Endothelial cell of umbilical vein (primary cell): ENCODE data around the gene TICRR. TPM values are rescaled to one million over a fixed set of nuclear protein-coding genes. Genes with fewer than 3 reads are reported as not detected.

ENCODE experiments used
- BruUV-seq: library from RNA; stranded (reverse); fragments of 400-500 nt; replicated peaks from 2 replicates; lab custom pipeline; 2021; lab: Mats Ljungman, UMichigan
- CTCF ChIA-PET: fragments of 300-600, 350-600 bp; sonication (Branson Sonifier 250); formaldehyde crosslinking; loops from one replicate; lab custom pipeline; 2021; ENCODE audit warnings: antibody characterized with exemption, inconsistent platforms; lab: Charles Lee
- POLR2A ChIA-PET: fragments of 300-600, 350-600 bp; sonication (Branson Sonifier 250); formaldehyde crosslinking; loops from one replicate; lab custom pipeline; 2021; ENCODE audit warnings: antibody characterized with exemption, inconsistent platforms; lab: Charles Lee
- DNase-seq: peaks from one replicate; pipeline ENCODE4 v3.0.0-alpha.2; 2011; ENCODE audit warnings: low read depth, low spot score
- FAIRE-seq: peaks from 2 replicates; lab custom pipeline; 2011; peaks lifted over from hg19 to GRCh38; lab: Jason Lieb, UNC
- H2AFZ ChIP-seq: 2 replicates; pipeline ENCODE4 v1.6.0; 2012; ENCODE audit warnings: low read depth, low read length, control low read depth, inconsistent platforms
- H3K27ac ChIP-seq: 2 replicates; pipeline ENCODE4 v1.5.1; 2011; ENCODE audit warnings: low read depth, mild to moderate bottlenecking, control low read depth, low read length, moderate library complexity; ENCODE audit not compliant: insufficient read depth
- H3K27me3 ChIP-seq, 2 experiments: 2 replicates each; pipeline versions ENCODE4 v1.6.0 to v1.6.1; 2011; ENCODE audit warnings: low read length in 2 of 2, mixed read lengths in 1 of 2; ENCODE audit not compliant: control insufficient read depth in 2 of 2, insufficient read depth in 2 of 2
- H3K36me3 ChIP-seq, 2 experiments: 2 replicates in 1 of 2; 3 replicates in 1 of 2; pipeline ENCODE4 v1.5.1; 2011; ENCODE audit warnings: low read length in 2 of 2, mild to moderate bottlenecking in 1 of 2, moderate library complexity in 1 of 2; ENCODE audit not compliant: control insufficient read depth in 2 of 2, insufficient read depth in 2 of 2; ENCODE audit errors: extremely low read depth in 1 of 2
- H3K4me1 ChIP-seq: 3 replicates; pipeline ENCODE4 v1.5.1; 2011; ENCODE audit warnings: mild to moderate bottlenecking, low read length; ENCODE audit not compliant: control insufficient read depth, insufficient read depth; ENCODE audit errors: extremely low read depth
- H3K4me2 ChIP-seq: 2 replicates; pipeline ENCODE4 v1.6.1; 2011; ENCODE audit warnings: low read length, control low read depth, mixed read lengths; ENCODE audit not compliant: insufficient read depth
- H3K4me3 ChIP-seq, 3 experiments: fragments of 200-600 bp in 1 of 3; sonication (generic), shearing (Covaris generic) in 1 of 3; replicated peaks in 1 of 3; 2 replicates each; pipeline ENCODE4 v1.5.1; 2011 to 2016; ENCODE audit warnings: control low read depth in 3 of 3, low read length in 3 of 3, mild to moderate bottlenecking in 2 of 3, inconsistent platforms in 1 of 3, low read depth in 1 of 3, moderate library complexity in 1 of 3; ENCODE audit not compliant: insufficient read depth in 1 of 3
- H3K79me2 ChIP-seq: 2 replicates; pipeline ENCODE4 v1.6.0; 2012; ENCODE audit warnings: low read length, inconsistent platforms; ENCODE audit not compliant: control insufficient read depth, insufficient read depth
- H3K9ac ChIP-seq: replicated peaks from 2 replicates; pipeline ENCODE3; 2011; ENCODE audit warnings: low read length, control low read depth; ENCODE audit not compliant: insufficient read depth; ENCODE audit errors: extremely low read depth
- H3K9me1 ChIP-seq: replicated peaks from 3 replicates; pipeline ENCODE4 v1.6.0; 2011; ENCODE audit warnings: mild to moderate bottlenecking, low read length; ENCODE audit not compliant: control insufficient read depth, insufficient read depth; ENCODE audit errors: extremely low read depth
- H3K9me3 ChIP-seq: replicated peaks from 2 replicates; pipeline ENCODE4 v1.5.1; 2012; ENCODE audit warnings: low read length, inconsistent platforms; ENCODE audit not compliant: control insufficient read depth, insufficient read depth
- H4K20me1 ChIP-seq: replicated peaks from 2 replicates; pipeline ENCODE3; 2011; ENCODE audit warnings: mild to moderate bottlenecking, low read length; ENCODE audit not compliant: control insufficient read depth, insufficient read depth; ENCODE audit errors: extremely low read depth
- EZH2 ChIP-seq: IDR thresholded peaks from 2 replicates; pipeline ENCODE4 v1.6.1; 2012; ENCODE audit warnings: borderline replicate concordance, low read depth, mild to moderate bottlenecking, moderate library complexity, low read length, inconsistent platforms; ENCODE audit not compliant: severe bottlenecking
- FOS ChIP-seq: IDR thresholded peaks from 2 replicates; pipeline ENCODE4 v1.6.1; 2011; ENCODE audit warnings: mild to moderate bottlenecking, low read length, moderate library complexity, borderline replicate concordance; ENCODE audit not compliant: insufficient read depth
- GATA2 ChIP-seq: IDR thresholded peaks from 2 replicates; pipeline ENCODE4 v1.7.0; 2011; ENCODE audit warnings: low read depth, mild to moderate bottlenecking, moderate library complexity, mixed read lengths, low read length; ENCODE audit not compliant: insufficient read length, insufficient read depth
- JUN ChIP-seq: IDR thresholded peaks from 2 replicates; pipeline ENCODE4 v1.6.1; 2011; ENCODE audit warnings: borderline replicate concordance, low read depth; ENCODE audit not compliant: insufficient read length, insufficient read depth
- MYC ChIP-seq: IDR thresholded peaks from one replicate; pipeline ENCODE4 v1.6.1; 2011; ENCODE audit warnings: mild to moderate bottlenecking, low read depth, low read length
- POLR2A ChIP-seq: IDR thresholded peaks from 2 replicates; pipeline ENCODE4 v1.6.1; 2012; ENCODE audit warnings: low read depth, mild to moderate bottlenecking, control low read depth, low read length
- POLR2AphosphoS5 ChIP-seq: IDR thresholded peaks from 2 replicates; pipeline ENCODE4 v1.6.1; 2012; ENCODE audit warnings: low read depth, mild to moderate bottlenecking, control low read depth, low read length, moderate library complexity; ENCODE audit not compliant: insufficient read depth
- dilution Hi-C: fragments of 300-500 bp; cut with MboI; formaldehyde crosslinking; loops from one replicate; pipeline ENCODE4 v1.15.0; 2019; ENCODE audit warnings: low sequenced_read_pairs; ENCODE audit not compliant: extremely low pct_ligation_motif_present
- intact Hi-C: fragments of 100-400 bp; cut with micrococcal nuclease; formaldehyde crosslinking; loops from one replicate; pipeline ENCODE4 v1.10.0; 2022
- polyA plus RNA-seq, 4 experiments: library from polyadenylated mRNA; depleted of rRNA in 3 of 4; stranded (reverse) in 3 of 4; unstranded in 1 of 4; fragments of >200 nt; gene quantifications; 2 replicates each; pipeline versions ENCODE4 v1.2.1 to v1.2.3, GENCODE V29; 2011 to 2012; ENCODE audit warnings: missing spikeins in 1 of 4
- total RNA-seq: library from RNA; stranded (reverse); gene quantifications from 2 replicates; pipeline ENCODE4 v1.2.3, GENCODE V29; 2021
- TF ChIP-seq, protein P1 (sequence below): IDR thresholded peaks from 2 replicates; pipeline ENCODE4 v1.6.1; 2011; ENCODE audit not compliant: insufficient read depth, insufficient read length
- TF ChIP-seq, protein P2 (sequence below), 2 donors: IDR thresholded peaks; 1 replicate in 1 of 2; 2 replicates in 1 of 2; pipeline ENCODE4 v1.5.1; 2011; ENCODE audit warnings: low read length in 2 of 2, mild to moderate bottlenecking in 2 of 2, moderate library complexity in 2 of 2, control low read depth in 1 of 2, inconsistent platforms in 1 of 2, low read depth in 1 of 2; ENCODE audit not compliant: insufficient read depth in 1 of 2; ENCODE audit errors: extremely low read depth in 1 of 2

The TICRR gene
- total and polyA plus RNA-seq, 2 donors (not counting 3 experiments of a cell fraction or from before 2014, with no cell fraction given): 4.9 to 19.4 TPM

- BruUV-seq: no TSS peak
- H3K4me2 ChIP-seq: no peak overlapping the region
- no peaks in the 10 kb centered on the region for H3K4me1 ChIP-seq
- TF ChIP-seq GATA2 (no peak), MYC (no peak), POLR2A (no peak), POLR2AphosphoS5 (no peak), FOS (no peak), EZH2 (no peak), JUN (no peak)
- TF ChIP-seq, protein P1, sequence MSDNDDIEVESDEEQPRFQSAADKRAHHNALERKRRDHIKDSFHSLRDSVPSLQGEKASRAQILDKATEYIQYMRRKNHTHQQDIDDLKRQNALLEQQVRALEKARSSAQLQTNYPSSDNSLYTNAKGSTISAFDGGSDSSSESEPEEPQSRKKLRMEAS: no peak
- TF ChIP-seq, protein P2, sequence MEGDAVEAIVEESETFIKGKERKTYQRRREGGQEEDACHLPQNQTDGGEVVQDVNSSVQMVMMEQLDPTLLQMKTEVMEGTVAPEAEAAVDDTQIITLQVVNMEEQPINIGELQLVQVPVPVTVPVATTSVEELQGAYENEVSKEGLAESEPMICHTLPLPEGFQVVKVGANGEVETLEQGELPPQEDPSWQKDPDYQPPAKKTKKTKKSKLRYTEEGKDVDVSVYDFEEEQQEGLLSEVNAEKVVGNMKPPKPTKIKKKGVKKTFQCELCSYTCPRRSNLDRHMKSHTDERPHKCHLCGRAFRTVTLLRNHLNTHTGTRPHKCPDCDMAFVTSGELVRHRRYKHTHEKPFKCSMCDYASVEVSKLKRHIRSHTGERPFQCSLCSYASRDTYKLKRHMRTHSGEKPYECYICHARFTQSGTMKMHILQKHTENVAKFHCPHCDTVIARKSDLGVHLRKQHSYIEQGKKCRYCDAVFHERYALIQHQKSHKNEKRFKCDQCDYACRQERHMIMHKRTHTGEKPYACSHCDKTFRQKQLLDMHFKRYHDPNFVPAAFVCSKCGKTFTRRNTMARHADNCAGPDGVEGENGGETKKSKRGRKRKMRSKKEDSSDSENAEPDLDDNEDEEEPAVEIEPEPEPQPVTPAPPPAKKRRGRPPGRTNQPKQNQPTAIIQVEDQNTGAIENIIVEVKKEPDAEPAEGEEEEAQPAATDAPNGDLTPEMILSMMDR (IDR thresholded peaks at IDR 0.05; ENCODE audit: extremely low read depth in 1 of 2, insufficient read depth in 1 of 2, low read depth in 1 of 2, low read length in 2 of 2): no peak
- no peaks in the 10 kb centered on the region for H4K20me1 ChIP-seq
- peaks cover 0 to 11% of the 10 kb centered on the region in 2 experiments for H3K36me3 ChIP-seq
- no peak overlapping the region for H3K4me3 ChIP-seq
- no peaks in the 10 kb centered on the region for H3K27me3 ChIP-seq
- no peak overlapping the region for H3K9ac ChIP-seq
- no peak overlapping the region for H3K27ac ChIP-seq
- no peak for DNase-seq
- ChIA-PET CTCF (interaction anchor here (1.0 to 4.4 kb wide), 9 partner anchors 8 to 93 kb away, joined by 3 to 55 read pairs (median 5); partner anchors contain the start of gene KIF7), POLR2A (no interaction called here)
- no peaks in the 10 kb centered on the region for H3K9me1 ChIP-seq
- H3K79me2 ChIP-seq: no peaks in the 10 kb centered on the region
- dilution Hi-C loops: no loop called here
- FAIRE-seq: no peak
- H3K9me3 ChIP-seq: no peaks in the 10 kb centered on the region
- intact Hi-C loops: loop anchor here (1.0 kb wide), 1 partner anchor 27 kb away; no protein-coding TSS in a partner anchor
- H2AFZ ChIP-seq: no peak overlapping the region
Observed at GRCh38 chr15:89646416-89647141, 71.3 kb downstream of the TICRR start.
